GM23338 (cell line): Measurements from ENCODE around the gene BTNL2. TPM values are rescaled to one million over a fixed set of nuclear protein-coding genes. Genes with fewer than 3 reads are reported as not detected.

Experiments used
- CTCF ChIP-seq, 2 experiments: fragments of 200-600 bp in 1 of 2; sonication (generic) in 1 of 2; conservative IDR thresholded peaks; 2 replicates each; pipeline versions ENCODE4 v1.5.1 to v1.6.1; 2016 to 2017; ENCODE audit warnings: antibody characterized with exemption in 2 of 2, low read depth in 2 of 2, mild to moderate bottlenecking in 2 of 2, moderate library complexity in 1 of 2
- ETS1 ChIP-seq: IDR thresholded peaks from 2 replicates; pipeline ENCODE4 v1.6.1; 2016; ENCODE audit warnings: antibody characterized with exemption
- EZH2 ChIP-seq: fragments of 200-600 bp; sonication (generic); IDR thresholded peaks from one replicate; pipeline ENCODE4 v1.8.0; 2017; ENCODE audit warnings: antibody characterized with exemption, mild to moderate bottlenecking, low read depth; ENCODE audit not compliant: unreplicated experiment
- EZH2phosphoT487 ChIP-seq: fragments of 200-600 bp; sonication (generic); IDR thresholded peaks from one replicate; pipeline ENCODE4 v1.8.1; 2018; ENCODE audit warnings: antibody characterized with exemption; ENCODE audit not compliant: unreplicated experiment
- JUNB ChIP-seq: IDR thresholded peaks from one replicate; pipeline ENCODE4 v1.6.1; 2016; ENCODE audit warnings: antibody characterized with exemption; ENCODE audit not compliant: unreplicated experiment
- NANOG ChIP-seq: IDR thresholded peaks from 2 replicates; pipeline ENCODE4 v1.6.1; 2016; ENCODE audit warnings: antibody characterized with exemption, borderline replicate concordance
- POLR2AphosphoS5 ChIP-seq: IDR thresholded peaks from 2 replicates; pipeline ENCODE4 v1.6.1; 2016; ENCODE audit warnings: antibody characterized with exemption, low read depth
- ZNF114 ChIP-seq: fragments of 250-450 bp; sonication (Bioruptor Pico); IDR thresholded peaks from 2 replicates; pipeline ENCODE4 v1.5.0; 2020; ENCODE audit warnings: mild to moderate bottlenecking, moderate library complexity
- polyA plus RNA-seq: library from polyadenylated mRNA; unstranded; fragments of >200 nt; fragmentation: Nextera tagmentation; extraction: Ambion mirVana; gene quantifications from 2 replicates; pipeline ENCODE4 v1.2.1, GENCODE V29; 2016
- total RNA-seq: library from RNA; depleted of rRNA; stranded (reverse); fragments of >200 nt; shearing (Covaris generic); gene quantifications from 2 replicates; pipeline ENCODE4 v1.2.3, GENCODE V29; 2014
- TF ChIP-seq, protein P1 (sequence below): fragments of 250-450 bp; sonication (Bioruptor Pico); IDR thresholded peaks from 2 replicates; pipeline ENCODE4 v1.5.0; 2020; ENCODE audit warnings: mild to moderate bottlenecking, moderate library complexity

The BTNL2 gene
- total and polyA plus RNA-seq, 2 experiments from 2014 or later: not detected

DNA sequence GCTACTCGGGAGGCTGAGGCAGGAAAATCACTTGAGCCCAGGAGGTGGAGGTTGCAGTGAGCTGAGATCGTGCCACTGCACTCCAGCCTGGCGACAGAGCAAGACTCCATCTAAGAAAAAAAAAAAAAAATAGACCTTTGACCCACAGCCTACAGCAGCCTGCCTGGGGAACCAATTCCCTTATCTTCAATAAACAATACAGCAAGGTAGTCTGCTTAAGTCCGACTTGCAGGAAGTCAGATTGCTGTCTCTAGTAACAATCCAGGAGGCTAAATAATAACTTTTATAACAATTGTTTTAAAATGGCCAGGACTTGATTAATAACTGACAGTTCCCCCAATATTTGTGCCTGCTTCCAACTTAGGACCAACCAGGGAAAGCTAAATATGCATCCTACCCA lies 19.4 kb upstream of the BTNL2 start (continued):
- TF ChIP-seq, protein P1, sequence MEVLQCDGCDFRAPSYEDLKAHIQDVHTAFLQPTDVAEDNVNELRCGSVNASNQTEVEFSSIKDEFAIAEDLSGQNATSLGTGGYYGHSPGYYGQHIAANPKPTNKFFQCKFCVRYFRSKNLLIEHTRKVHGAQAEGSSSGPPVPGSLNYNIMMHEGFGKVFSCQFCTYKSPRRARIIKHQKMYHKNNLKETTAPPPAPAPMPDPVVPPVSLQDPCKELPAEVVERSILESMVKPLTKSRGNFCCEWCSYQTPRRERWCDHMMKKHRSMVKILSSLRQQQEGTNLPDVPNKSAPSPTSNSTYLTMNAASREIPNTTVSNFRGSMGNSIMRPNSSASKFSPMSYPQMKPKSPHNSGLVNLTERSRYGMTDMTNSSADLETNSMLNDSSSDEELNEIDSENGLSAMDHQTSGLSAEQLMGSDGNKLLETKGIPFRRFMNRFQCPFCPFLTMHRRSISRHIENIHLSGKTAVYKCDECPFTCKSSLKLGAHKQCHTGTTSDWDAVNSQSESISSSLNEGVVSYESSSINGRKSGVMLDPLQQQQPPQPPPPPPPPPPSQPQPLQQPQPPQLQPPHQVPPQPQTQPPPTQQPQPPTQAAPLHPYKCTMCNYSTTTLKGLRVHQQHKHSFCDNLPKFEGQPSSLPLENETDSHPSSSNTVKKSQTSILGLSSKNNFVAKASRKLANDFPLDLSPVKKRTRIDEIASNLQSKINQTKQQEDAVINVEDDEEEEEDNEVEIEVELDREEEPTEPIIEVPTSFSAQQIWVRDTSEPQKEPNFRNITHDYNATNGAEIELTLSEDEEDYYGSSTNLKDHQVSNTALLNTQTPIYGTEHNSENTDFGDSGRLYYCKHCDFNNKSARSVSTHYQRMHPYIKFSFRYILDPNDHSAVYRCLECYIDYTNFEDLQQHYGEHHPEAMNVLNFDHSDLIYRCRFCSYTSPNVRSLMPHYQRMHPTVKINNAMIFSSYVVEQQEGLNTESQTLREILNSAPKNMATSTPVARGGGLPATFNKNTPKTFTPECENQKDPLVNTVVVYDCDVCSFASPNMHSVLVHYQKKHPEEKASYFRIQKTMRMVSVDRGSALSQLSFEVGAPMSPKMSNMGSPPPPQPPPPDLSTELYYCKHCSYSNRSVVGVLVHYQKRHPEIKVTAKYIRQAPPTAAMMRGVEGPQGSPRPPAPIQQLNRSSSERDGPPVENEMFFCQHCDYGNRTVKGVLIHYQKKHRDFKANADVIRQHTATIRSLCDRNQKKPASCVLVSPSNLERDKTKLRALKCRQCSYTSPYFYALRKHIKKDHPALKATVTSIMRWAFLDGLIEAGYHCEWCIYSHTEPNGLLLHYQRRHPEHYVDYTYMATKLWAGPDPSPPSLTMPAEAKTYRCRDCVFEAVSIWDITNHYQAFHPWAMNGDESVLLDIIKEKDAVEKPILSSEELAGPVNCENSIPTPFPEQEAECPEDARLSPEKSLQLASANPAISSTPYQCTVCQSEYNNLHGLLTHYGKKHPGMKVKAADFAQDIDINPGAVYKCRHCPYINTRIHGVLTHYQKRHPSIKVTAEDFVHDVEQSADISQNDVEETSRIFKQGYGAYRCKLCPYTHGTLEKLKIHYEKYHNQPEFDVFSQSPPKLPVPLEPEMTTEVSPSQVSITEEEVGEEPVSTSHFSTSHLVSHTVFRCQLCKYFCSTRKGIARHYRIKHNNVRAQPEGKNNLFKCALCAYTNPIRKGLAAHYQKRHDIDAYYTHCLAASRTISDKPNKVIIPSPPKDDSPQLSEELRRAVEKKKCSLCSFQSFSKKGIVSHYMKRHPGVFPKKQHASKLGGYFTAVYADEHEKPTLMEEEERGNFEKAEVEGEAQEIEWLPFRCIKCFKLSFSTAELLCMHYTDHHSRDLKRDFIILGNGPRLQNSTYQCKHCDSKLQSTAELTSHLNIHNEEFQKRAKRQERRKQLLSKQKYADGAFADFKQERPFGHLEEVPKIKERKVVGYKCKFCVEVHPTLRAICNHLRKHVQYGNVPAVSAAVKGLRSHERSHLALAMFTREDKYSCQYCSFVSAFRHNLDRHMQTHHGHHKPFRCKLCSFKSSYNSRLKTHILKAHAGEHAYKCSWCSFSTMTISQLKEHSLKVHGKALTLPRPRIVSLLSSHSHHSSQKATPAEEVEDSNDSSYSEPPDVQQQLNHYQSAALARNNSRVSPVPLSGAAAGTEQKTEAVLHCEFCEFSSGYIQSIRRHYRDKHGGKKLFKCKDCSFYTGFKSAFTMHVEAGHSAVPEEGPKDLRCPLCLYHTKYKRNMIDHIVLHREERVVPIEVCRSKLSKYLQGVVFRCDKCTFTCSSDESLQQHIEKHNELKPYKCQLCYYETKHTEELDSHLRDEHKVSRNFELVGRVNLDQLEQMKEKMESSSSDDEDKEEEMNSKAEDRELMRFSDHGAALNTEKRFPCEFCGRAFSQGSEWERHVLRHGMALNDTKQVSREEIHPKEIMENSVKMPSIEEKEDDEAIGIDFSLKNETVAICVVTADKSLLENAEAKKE (CRISPR knock-in tag): no peak
- TF ChIP-seq EZH2phosphoT487 (no peak), EZH2 (no peak), CTCF (conservative IDR thresholded peaks at IDR 0.05; ENCODE audit: low read depth in 2 of 2) (no peak), POLR2AphosphoS5 (no peak), ETS1 (no peak), NANOG (no peak), ZNF114 (CRISPR knock-in tag) (no peak), JUNB (no peak)
